GM18499 (cell line): ENCODE data around the gene SORBS2.

Experiments used
- ATAC-seq: cut with Tn5 transposase; IDR thresholded peaks from one replicate; pipeline ENCODE4 v1.9.1; 2021; ENCODE audit warnings: moderate number of reproducible peaks; ENCODE audit not compliant: insufficient read depth, unreplicated experiment

The SORBS2 gene

GRCh38 chr4:185654965-185655554, 156.9 kb downstream of the SORBS2 start:
- ATAC-seq, result no peak

- no peak for ATAC-seq
Observed at GRCh38 chr4:185654311-185654710, 157.7 kb downstream of the SORBS2 start.

GRCh38 chr4:185651851-185652250, 160.1 kb downstream of the SORBS2 start:
- ATAC-seq, result no peak

GRCh38 chr4:185651137-185651677, 160.8 kb downstream of the SORBS2 start:
- no peak for ATAC-seq

- ATAC-seq, result no peak
Observed at GRCh38 chr4:185648631-185649030, 163.4 kb downstream of the SORBS2 start.

GRCh38 chr4:185645403-185645802, 166.6 kb downstream of the SORBS2 start:
- ATAC-seq, result no peak

- no peak for ATAC-seq
Observed at GRCh38 chr4:185644408-185644807, 167.6 kb downstream of the SORBS2 start.

GRCh38 chr4:185642907-185643306, 169.1 kb downstream of the SORBS2 start:
- ATAC-seq, result no peak

- no peak for ATAC-seq
Observed at GRCh38 chr4:185640811-185641675, 171.0 kb downstream of the SORBS2 start.

- no peak for ATAC-seq
Observed at GRCh38 chr4:185638548-185639301, 173.3 kb downstream of the SORBS2 start.

- ATAC-seq, result no peak
Observed at GRCh38 chr4:185638093-185638492, 173.9 kb downstream of the SORBS2 start.

GRCh38 chr4:185637163-185637875, 174.7 kb downstream of the SORBS2 start:
- ATAC-seq, result no peak

GRCh38 chr4:185634066-185634652, 177.8 kb downstream of the SORBS2 start:
- ATAC-seq, result no peak

GRCh38 chr4:185626798-185627197, 185.2 kb downstream of the SORBS2 start:
- no peak for ATAC-seq

- no peak for ATAC-seq
Observed at GRCh38 chr4:185625503-185625902, 186.5 kb downstream of the SORBS2 start.

GRCh38 chr4:185624259-185624589, 187.8 kb downstream of the SORBS2 start:
- ATAC-seq, result no peak

- ATAC-seq, result no peak
Observed at GRCh38 chr4:185623444-185624258, 188.3 kb downstream of the SORBS2 start.

GRCh38 chr4:185608185-185608584, 203.8 kb downstream of the SORBS2 start:
- ATAC-seq, result no peak

GRCh38 chr4:185602397-185602796, 209.6 kb downstream of the SORBS2 start:
- ATAC-seq, result no peak
